Measurements from ENCODE around the gene FOXN3. TPM values are rescaled to one million over a fixed set of nuclear protein-coding genes. Genes with fewer than 3 reads are reported as not detected.

The FOXN3 gene
- total and polyA plus RNA-seq, 2 experiments from 2014 or later: 98.9 to 167 TPM

DNA sequence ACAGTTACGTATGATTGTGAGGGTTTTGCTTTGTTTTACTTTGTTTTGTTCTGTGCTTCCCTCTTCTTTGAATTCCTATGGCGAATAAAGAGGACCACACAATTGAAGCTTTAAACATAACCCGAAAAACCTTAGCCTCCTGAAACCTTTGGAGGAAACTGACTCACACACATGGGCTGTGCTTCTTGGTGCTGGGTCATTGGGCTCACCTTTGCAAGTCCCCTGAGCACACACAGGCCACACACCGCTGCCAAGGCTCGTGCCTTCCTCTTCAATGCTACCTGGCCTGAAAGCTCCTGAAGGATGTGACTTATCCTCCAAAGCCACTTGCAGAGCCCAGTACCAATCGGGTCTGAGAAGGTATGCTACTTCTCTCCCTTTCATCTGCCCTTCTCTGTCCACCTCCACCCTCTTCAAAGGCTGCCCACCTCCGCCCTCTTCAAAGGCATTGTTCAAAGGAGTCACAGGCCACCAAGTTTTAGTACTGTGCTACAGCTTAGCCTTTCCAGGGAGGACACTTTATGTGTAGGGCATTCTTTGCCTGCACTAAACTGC lies 114.6 kb downstream of the FOXN3 start:
- TF ChIP-seq ZNF331 (CRISPR knock-in tag; IDR thresholded peaks at IDR 0.05; ENCODE audit: low read depth) (peak; percentile 72), EZH2 (IDR thresholded peaks at IDR 0.05; ENCODE audit: low read depth, unreplicated experiment) (no peak), ZNF462 (CRISPR knock-in tag; IDR thresholded peaks at IDR 0.05) (no peak), REST (IDR thresholded peaks at IDR 0.05; ENCODE audit: unreplicated experiment) (no peak), NANOG (IDR thresholded peaks at IDR 0.05; ENCODE audit: borderline replicate concordance) (no peak), STAT1 (IDR thresholded peaks at IDR 0.05; ENCODE audit: unreplicated experiment) (no peak), CREB1 (CRISPR knock-in tag; IDR thresholded peaks at IDR 0.05; ENCODE audit: low read depth) (no peak)
- TF ChIP-seq, protein P1, sequence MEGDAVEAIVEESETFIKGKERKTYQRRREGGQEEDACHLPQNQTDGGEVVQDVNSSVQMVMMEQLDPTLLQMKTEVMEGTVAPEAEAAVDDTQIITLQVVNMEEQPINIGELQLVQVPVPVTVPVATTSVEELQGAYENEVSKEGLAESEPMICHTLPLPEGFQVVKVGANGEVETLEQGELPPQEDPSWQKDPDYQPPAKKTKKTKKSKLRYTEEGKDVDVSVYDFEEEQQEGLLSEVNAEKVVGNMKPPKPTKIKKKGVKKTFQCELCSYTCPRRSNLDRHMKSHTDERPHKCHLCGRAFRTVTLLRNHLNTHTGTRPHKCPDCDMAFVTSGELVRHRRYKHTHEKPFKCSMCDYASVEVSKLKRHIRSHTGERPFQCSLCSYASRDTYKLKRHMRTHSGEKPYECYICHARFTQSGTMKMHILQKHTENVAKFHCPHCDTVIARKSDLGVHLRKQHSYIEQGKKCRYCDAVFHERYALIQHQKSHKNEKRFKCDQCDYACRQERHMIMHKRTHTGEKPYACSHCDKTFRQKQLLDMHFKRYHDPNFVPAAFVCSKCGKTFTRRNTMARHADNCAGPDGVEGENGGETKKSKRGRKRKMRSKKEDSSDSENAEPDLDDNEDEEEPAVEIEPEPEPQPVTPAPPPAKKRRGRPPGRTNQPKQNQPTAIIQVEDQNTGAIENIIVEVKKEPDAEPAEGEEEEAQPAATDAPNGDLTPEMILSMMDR (conservative IDR thresholded peaks at IDR 0.05; ENCODE audit: low read depth in 2 of 2): no peak
- peaks cover 64% of the 10 kb centered on the region for H3K36me3 Mint-ChIP-seq (ENCODE audit: low read depth)
- Histone ChIP-seq H2AFZ (no peak overlapping the region), H3K27ac (ENCODE audit: low read depth) (no peak overlapping the region; the same call in 1 of the 2 replicates), H3F3A (replicated peaks; ENCODE audit: low read depth) (peaks cover 10% of the 10 kb centered on the region), H4K20me1 (replicated peaks; ENCODE audit: insufficient read depth) (no peaks in the 10 kb centered on the region; the same call in 1 of the 2 replicates), H3K36me3 (ENCODE audit: insufficient read depth) (no peaks in the 10 kb centered on the region), H3K4me1 (ENCODE audit: insufficient read depth) (peaks cover 54% of the 10 kb centered on the region), H3K4me2 (no peak overlapping the region), H3K27me3 (ENCODE audit: insufficient read depth) (no peaks in the 10 kb centered on the region), H3K4me3 (no peak overlapping the region), H3K79me2 (replicated peaks; ENCODE audit: insufficient read depth) (peaks cover 96% of the 10 kb centered on the region), H3K9me2 (ENCODE audit: insufficient read depth) (no peaks in the 10 kb centered on the region)
- peaks cover 68% of the 10 kb centered on the region for H3K4me1 Mint-ChIP-seq
- peak overlapping the region; percentile 89; the same call in 1 of the 2 replicates for H3K27ac Mint-ChIP-seq
- no peak for DNase-seq (ENCODE audit: low spot score)
- no peak overlapping the region for H3K4me3 Mint-ChIP-seq
- peaks cover 2% of the 10 kb centered on the region; the same call in 1 of the 3 replicates for H3K9me3 Mint-ChIP-seq
- peaks cover 17% of the 10 kb centered on the region for H3K27me3 Mint-ChIP-seq (ENCODE audit: insufficient read depth, low read depth, poor library complexity)
- no peak for ATAC-seq

Measured in GM23338 (cell line).